GM21423 (cell line): ENCODE measurements around the gene PCSK6.

ENCODE experiments used
- ATAC-seq: cut with Tn5 transposase; IDR thresholded peaks from one replicate; pipeline ENCODE4 v1.9.1; 2021; ENCODE audit warnings: mild to moderate bottlenecking, moderate library complexity; ENCODE audit not compliant: unreplicated experiment

Gene PCSK6

GRCh38 chr15:101258238-101259144, 231.0 kb downstream of the PCSK6 start:
- no peak for ATAC-seq

GRCh38 chr15:101256757-101257156, 232.8 kb downstream of the PCSK6 start:
- no peak for ATAC-seq

- no peak for ATAC-seq
These were observed 233.8 kb downstream of the PCSK6 start for GRCh38 chr15:101255615-101256241.

GRCh38 chr15:101255051-101255395, 234.5 kb downstream of the PCSK6 start:
- ATAC-seq, result no peak

GRCh38 chr15:101254157-101255050, 235.1 kb downstream of the PCSK6 start:
- ATAC-seq, result no peak
